GM19099 (cell line): Measurements from ENCODE around the gene SCAMP1.

Source experiments
- POLR2A ChIP-seq: IDR thresholded peaks from 3 replicates; pipeline ENCODE4 v1.6.1; 2011; ENCODE audit warnings: low read depth; ENCODE audit not compliant: insufficient read length; ENCODE audit errors: extremely low read depth

SCAMP1 gene

GRCh38 chr5:78499485-78499884 is 139.1 kb downstream of the SCAMP1 start:
- TF ChIP-seq POLR2A, result no peak

GRCh38 chr5:78500028-78500427 is 139.6 kb downstream of the SCAMP1 start:
- TF ChIP-seq POLR2A, result no peak

- no peak for TF ChIP-seq POLR2A
Observed at GRCh38 chr5:78500871-78501270, 140.5 kb downstream of the SCAMP1 start.

DNA sequence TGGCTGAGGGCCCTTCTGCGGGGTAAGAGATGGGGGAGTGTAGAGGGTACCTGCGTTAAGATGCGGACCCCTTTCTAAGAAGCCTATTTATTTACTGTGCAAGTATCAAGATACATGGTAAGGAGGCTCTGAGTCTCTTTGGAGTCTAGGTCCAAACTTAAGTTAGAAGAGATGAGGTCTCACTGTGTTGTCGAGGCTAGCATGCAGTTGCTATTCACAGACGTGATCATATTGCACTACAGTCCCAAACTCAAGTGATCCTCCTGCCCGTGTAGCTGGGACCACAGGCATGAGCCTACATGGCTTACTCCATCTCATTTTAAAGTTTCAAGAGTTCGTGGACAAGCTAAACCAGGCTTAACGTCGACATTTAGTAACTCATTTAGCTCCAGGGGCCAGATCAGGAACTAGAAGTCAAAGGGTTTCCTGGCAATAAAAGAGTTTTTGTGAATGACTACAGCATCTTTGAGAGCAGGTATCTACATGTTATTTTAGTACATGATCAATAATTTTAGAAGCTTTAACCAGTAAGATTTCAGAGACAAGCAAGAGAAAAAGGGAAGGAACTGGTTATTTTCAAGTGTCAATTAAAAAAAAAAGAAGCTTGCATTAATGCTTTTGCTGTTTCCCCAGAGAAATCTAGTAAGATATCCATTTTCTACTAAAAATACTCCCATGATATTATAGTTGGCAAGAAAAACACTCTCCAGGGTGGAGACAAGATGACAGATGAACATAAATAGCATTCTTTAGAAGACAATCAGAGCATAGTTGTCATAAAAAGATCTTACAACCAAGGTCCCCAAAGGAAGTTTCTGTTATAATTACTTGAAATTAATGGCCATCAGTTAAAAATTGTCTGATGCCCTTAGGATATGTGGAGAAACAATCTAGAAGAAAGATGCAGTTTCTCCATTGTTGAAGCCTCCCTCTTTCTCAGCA is 141.3 kb downstream of the SCAMP1 start:
- TF ChIP-seq POLR2A, result no peak

- no peak for TF ChIP-seq POLR2A
Observed at GRCh38 chr5:78503958-78504653, 143.7 kb downstream of the SCAMP1 start.

- TF ChIP-seq POLR2A, result no peak
Observed at GRCh38 chr5:78504704-78505677, 144.6 kb downstream of the SCAMP1 start.

- no peak for TF ChIP-seq POLR2A
Observed at GRCh38 chr5:78505860-78506259, 145.4 kb downstream of the SCAMP1 start.

DNA sequence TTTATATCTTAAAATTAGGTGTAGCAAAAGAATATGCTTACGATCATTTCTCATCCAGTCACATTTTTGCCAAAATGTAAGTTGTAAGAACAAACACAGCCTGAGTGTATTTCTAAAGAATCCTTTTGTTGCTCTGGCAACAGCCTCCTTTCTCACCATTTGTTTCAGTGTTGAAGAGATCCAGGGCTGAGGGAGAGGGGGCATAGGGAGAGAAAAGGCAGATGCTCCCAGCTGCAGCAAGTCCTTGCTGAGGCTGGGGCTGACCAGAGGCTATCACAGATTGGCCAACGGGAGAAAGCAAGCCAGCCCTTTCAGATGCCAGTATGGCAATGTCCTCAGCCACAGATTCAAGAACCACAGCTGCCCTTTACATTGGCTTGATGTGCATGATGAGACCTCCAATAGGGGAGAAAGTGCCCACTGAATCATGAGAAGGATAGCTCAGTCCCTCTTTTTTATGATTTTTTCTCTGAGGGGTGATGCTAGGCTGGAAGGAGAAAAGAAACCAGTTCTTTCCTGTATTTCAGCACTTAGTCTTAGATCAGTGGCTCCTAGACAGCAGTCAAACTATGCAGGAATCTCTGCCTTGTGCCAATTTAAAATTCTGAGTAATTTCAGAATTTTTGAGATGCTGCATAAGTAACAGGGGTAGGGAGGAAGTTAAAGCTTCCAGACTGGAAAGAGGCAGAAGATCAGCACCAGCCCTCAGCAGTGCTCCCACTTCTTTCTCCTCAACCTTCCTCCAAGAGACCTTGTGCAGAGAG is 146.0 kb downstream of the SCAMP1 start:
- no peak for TF ChIP-seq POLR2A

- no peak for TF ChIP-seq POLR2A
Observed at GRCh38 chr5:78507531-78507930, 147.1 kb downstream of the SCAMP1 start.

DNA sequence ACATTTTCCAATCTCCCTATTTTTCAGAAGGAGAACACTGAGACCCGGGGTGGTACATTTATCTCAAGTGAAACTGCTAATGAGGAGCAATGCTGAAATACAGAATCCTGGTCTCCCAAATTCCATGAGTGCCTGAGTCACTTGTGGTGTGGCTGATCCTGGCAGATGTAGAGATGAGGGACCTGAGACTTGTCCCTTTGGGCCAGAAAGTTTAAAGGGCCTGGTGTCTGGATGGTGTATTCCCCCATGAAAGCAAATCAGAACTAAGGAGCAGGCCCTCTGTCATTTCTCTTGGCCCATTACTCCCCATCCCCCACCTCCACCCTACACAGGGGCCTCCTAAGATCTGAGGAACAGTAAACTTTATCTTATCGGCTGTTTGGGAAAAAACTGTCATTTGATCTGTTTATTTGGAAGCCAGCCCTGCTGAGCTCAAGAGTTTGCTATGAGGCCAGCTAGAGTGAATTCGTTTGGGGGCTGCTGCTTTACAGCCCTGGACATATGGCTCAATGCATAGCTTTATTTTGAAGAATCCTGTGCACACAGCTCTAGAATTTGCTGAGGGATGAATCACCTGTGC is 147.9 kb downstream of the SCAMP1 start:
- no peak for TF ChIP-seq POLR2A

GRCh38 chr5:78509145-78509865 is 148.9 kb downstream of the SCAMP1 start:
- TF ChIP-seq POLR2A, result no peak

DNA sequence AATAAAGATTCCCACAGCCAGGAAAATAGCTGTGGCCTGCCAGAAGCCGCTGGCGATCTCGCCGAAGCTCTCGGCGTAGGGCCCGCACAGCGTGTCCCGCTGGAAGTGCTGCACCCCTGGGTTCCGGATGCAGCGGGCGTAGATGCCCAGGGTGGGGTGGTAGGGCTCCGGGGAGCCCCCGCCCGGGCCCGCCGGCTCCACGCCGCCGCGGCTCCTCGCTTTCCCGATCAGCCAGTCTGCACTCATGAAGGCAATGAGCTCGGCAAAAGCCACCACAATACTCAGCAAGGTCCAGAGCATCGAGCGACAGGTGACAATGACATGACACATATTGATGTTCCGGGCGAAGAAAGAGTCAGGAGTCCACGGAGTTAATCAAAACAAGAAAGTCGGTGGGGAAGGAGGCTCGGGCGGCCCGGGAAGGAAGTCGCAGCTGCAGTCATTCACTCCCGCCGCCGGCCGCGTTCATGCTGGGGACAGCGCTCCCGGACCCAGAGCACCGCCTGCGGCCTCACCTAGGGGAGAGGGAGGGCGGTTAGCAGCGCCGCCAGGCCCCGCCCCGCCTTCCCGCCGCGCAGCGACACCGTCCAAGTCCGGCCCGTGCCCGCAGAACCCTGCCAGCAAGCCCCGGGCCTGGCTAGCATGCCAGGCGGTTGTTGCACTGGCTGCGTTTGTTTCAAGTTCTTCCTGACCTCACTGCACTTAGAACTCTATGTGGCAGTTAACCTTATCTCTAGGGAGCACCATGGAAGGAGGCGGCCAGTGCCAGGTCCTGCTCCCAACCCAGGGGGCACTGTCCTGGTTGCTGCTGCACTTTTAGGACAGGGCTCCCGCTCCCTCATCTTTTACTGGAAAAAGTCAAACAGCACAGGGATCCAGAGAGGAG is 149.7 kb downstream of the SCAMP1 start:
- TF ChIP-seq POLR2A, result no peak
